ENCODE results near the gene DCXR.
A peak's percentile ranks its signal among the peaks of the same experiment; 100 is the strongest.

Gene DCXR

GRCh38 chr17:82056729-82057621, 19.5 kb upstream of the DCXR start (continued):
- no peak for TF ChIP-seq ZNF449 (tag by site-specific recombination; IDR thresholded peaks at IDR 0.05)
- TF ChIP-seq SP2 (tag by site-specific recombination; IDR thresholded peaks at IDR 0.05): 0 out of 2 replicates have a peak, but pooled peaks have one; percentile 27
- peak; percentile 46 for TF ChIP-seq GLIS1 (tag by site-specific recombination; IDR thresholded peaks at IDR 0.05)
- peak; percentile 33; the same call in 1 of the 2 replicates for TF ChIP-seq ZFHX2 (tag by site-specific recombination; conservative IDR thresholded peaks at IDR 0.05)
- no peak for TF ChIP-seq ZNF785 (tag by site-specific recombination; IDR thresholded peaks at IDR 0.05)
- TF ChIP-seq ZNF214 (tag by site-specific recombination; IDR thresholded peaks at IDR 0.05; ENCODE audit: borderline replicate concordance): no peak
- TF ChIP-seq ZNF426 (tag by site-specific recombination; IDR thresholded peaks at IDR 0.05): no peak
- no peak for TF ChIP-seq ZNF175 (tag by site-specific recombination; IDR thresholded peaks at IDR 0.05)
- TF ChIP-seq SCRT1 (tag by site-specific recombination; IDR thresholded peaks at IDR 0.05; ENCODE audit: borderline replicate concordance): no peak
- no peak for TF ChIP-seq ZNF18 (tag by site-specific recombination; IDR thresholded peaks at IDR 0.05)

GRCh38 chr17:82055965-82056728, 18.6 kb upstream of the DCXR start:
- peak overlapping the region; percentile 64 for H3K27ac ChIP-seq (ENCODE audit: extremely low read depth, low read depth, low read length)
- POLR2A ChIA-PET: interaction anchor here (0.6 to 14.2 kb wide), 8 partner anchors 10 to 481 kb away, joined by 3 to 96 read pairs (median 4); partner anchors contain the start of genes DCXR and RAC3
- peaks cover 3 to 82% of the 10 kb centered on the region in 2 experiments; a peak in 2 of 3 replicates for H3K36me3 ChIP-seq (ENCODE audit: control insufficient read depth in 2 of 2, insufficient read depth in 1 of 2, low read length in 2 of 2)
- no peak overlapping the region for H3K4me3 ChIP-seq (ENCODE audit: low read depth, low read length)
- TF ChIP-seq ZNF391 (tag by site-specific recombination; IDR thresholded peaks at IDR 0.05; ENCODE audit: borderline replicate concordance, low read depth): no peak
- TF ChIP-seq ZFP69B (tag by site-specific recombination; IDR thresholded peaks at IDR 0.05): peak; percentile 93
- TF ChIP-seq KLF1 (tag by site-specific recombination; IDR thresholded peaks at IDR 0.05): no peak
- TF ChIP-seq ZNF621 (tag by site-specific recombination; IDR thresholded peaks at IDR 0.05): no peak
- TF ChIP-seq ZNF266 (tag by site-specific recombination; IDR thresholded peaks at IDR 0.05; ENCODE audit: low read depth): no peak
- TF ChIP-seq ZSCAN16 (tag by site-specific recombination; IDR thresholded peaks at IDR 0.05): no peak
- TF ChIP-seq ZNF692 (tag by site-specific recombination; IDR thresholded peaks at IDR 0.05): peak; percentile 87
- peaks cover 4% of the 10 kb centered on the region; the same call in 1 of the 2 replicates for H3K4me1 ChIP-seq (ENCODE audit: control insufficient read depth, insufficient read depth, low read length)
- no peaks in the 10 kb centered on the region for H3K9me3 ChIP-seq (ENCODE audit: control insufficient read depth, insufficient read depth, low read depth, low read length)
- CTCF ChIA-PET: interaction anchor here (0.9 to 1.7 kb wide), 3 partner anchors 14 to 26 kb away, joined by 4 to 9 read pairs (median 5); partner anchors contain the start of gene DCXR
